Astrocyte (in vitro differentiated cells and primary cell): Measurements from ENCODE around the gene AMOTL1. TPM values are rescaled to one million over a fixed set of nuclear protein-coding genes. Genes with fewer than 3 reads are reported as not detected.
A peak's percentile ranks its signal among the peaks of the same experiment; 100 is the strongest.

Experiments used
- DNase-seq: peaks from one replicate; pipeline ENCODE4 v3.0.0-alpha.2; 2010; ENCODE audit warnings: low read depth
- FAIRE-seq: peaks from 2 replicates; lab custom pipeline; 2011; peaks lifted over from hg19 to GRCh38; lab: Jason Lieb, UNC
- H2AFZ ChIP-seq: 2 replicates; pipeline ENCODE4 v1.6.0; 2012; ENCODE audit warnings: low read depth, low read length, inconsistent platforms
- H3K27ac ChIP-seq: 2 replicates; pipeline ENCODE4 v1.5.1; 2011; ENCODE audit warnings: low read depth, low read length, inconsistent platforms
- H3K27me3 ChIP-seq: 2 replicates; pipeline ENCODE4 v1.6.0; 2011; ENCODE audit warnings: low read length, inconsistent platforms; ENCODE audit not compliant: insufficient read depth
- H3K36me3 ChIP-seq: 2 replicates; pipeline ENCODE4 v1.5.1; 2011; ENCODE audit warnings: low read length, inconsistent platforms; ENCODE audit not compliant: insufficient read depth
- H3K4me1 ChIP-seq: 2 replicates; pipeline ENCODE4 v1.5.1; 2011; ENCODE audit warnings: low read length, inconsistent platforms; ENCODE audit not compliant: insufficient read depth
- H3K4me2 ChIP-seq: 2 replicates; pipeline ENCODE4 v1.6.0; 2012; ENCODE audit warnings: low read length, inconsistent platforms
- H3K4me3 ChIP-seq: 2 replicates; pipeline ENCODE4 v1.5.1; 2011; ENCODE audit warnings: low read depth, mild to moderate bottlenecking, low read length, inconsistent platforms; ENCODE audit not compliant: insufficient read depth
- H3K79me2 ChIP-seq: 2 replicates; pipeline ENCODE4 v1.6.0; 2012; ENCODE audit warnings: mild to moderate bottlenecking, low read length, inconsistent platforms; ENCODE audit not compliant: insufficient read depth
- H3K9ac ChIP-seq: 2 replicates; pipeline ENCODE4 v1.6.0; 2012; ENCODE audit warnings: mild to moderate bottlenecking, low read length, inconsistent platforms
- H3K9me3 ChIP-seq: 2 replicates; pipeline ENCODE4 v1.5.1; 2012; ENCODE audit warnings: low read depth, mild to moderate bottlenecking, low read length, inconsistent platforms; ENCODE audit not compliant: insufficient read depth
- H4K20me1 ChIP-seq: 2 replicates; pipeline ENCODE4 v1.6.0; 2012; ENCODE audit warnings: low read length, inconsistent platforms; ENCODE audit not compliant: insufficient read depth
- H3K27ac Mint-ChIP-seq: one replicate; pipeline ENCODE4 v1.8.0; 2021; ENCODE audit warnings: mild to moderate bottlenecking, mixed read lengths; ENCODE audit not compliant: unreplicated experiment
- H3K27me3 Mint-ChIP-seq: one replicate; pipeline ENCODE4 v1.8.0; 2021; ENCODE audit warnings: low read depth, mixed read lengths; ENCODE audit not compliant: unreplicated experiment
- H3K36me3 Mint-ChIP-seq: one replicate; pipeline ENCODE4 v1.8.0; 2021; ENCODE audit warnings: low read depth, mixed read lengths; ENCODE audit not compliant: unreplicated experiment
- H3K4me1 Mint-ChIP-seq: one replicate; pipeline ENCODE4 v1.8.0; 2021; ENCODE audit warnings: low read depth, mixed read lengths; ENCODE audit not compliant: unreplicated experiment
- H3K4me3 Mint-ChIP-seq: one replicate; pipeline ENCODE4 v1.8.0; 2021; ENCODE audit warnings: mild to moderate bottlenecking, moderate library complexity, mixed read lengths; ENCODE audit not compliant: unreplicated experiment
- H3K9me3 Mint-ChIP-seq: one replicate; pipeline ENCODE4 v1.8.0; 2021; ENCODE audit warnings: mild to moderate bottlenecking, mixed read lengths; ENCODE audit not compliant: unreplicated experiment
- EZH2 ChIP-seq: IDR thresholded peaks from 2 replicates; pipeline ENCODE4 v1.6.1; 2012; ENCODE audit warnings: mild to moderate bottlenecking, low read length, inconsistent platforms; ENCODE audit not compliant: insufficient read depth
- total RNA-seq: library from RNA; stranded (reverse); gene quantifications from 2 replicates; pipeline ENCODE4 v1.2.1, GENCODE V29; 2021
- TF ChIP-seq, protein P1 (sequence below): IDR thresholded peaks from 2 replicates; pipeline ENCODE4 v1.5.1; 2011; ENCODE audit warnings: low read depth, mild to moderate bottlenecking, inconsistent platforms, low read length, moderate library complexity; ENCODE audit not compliant: insufficient read depth

AMOTL1 gene
- total RNA-seq, 1 donor from 2014 or later: 47.8 TPM

DNA sequence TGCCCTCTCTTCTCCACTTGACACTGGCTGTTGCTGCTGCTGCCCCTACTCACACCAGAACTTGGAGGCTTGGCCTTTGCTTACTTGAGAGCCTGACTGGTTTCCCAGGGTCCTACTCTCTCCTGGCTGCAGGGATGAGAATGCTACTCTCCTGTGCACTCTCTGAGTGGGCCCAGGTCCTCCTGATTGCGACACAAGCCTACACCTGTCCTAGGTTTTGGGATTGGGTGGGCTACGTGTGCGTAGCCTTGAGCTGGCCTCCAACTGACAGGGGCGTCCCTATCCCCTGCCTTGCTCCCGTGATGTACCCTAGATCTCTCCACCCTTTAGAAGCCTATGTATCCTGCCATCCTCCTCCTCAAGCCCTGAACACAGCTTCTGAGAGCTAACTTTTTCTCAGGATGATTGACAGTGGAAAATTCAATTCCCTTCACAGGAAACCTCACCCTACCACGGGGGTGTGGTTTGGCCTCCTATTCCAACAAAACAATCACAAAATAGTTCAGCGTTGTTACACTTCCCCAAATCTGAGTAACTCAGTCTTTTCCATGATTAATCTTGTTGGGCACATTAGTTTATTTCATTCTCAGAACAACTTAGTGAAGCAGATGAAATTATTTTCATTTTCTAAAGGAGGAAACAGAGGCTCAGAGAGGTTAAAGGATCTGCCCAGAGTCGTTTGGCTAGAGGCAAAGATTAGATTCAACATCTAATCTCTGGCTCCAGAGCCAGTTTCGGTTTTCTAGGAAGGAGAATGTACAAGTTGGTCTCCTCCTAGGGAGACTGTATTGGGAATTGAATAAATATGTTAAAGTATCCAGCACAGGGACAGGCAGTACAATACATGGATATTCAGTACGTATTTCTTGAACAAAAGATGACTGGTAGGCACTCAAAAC lies 17.6 kb upstream of the AMOTL1 start:
- H3K4me1 ChIP-seq: no peaks in the 10 kb centered on the region
- H3K9ac ChIP-seq: no peak overlapping the region
- H3K4me3 Mint-ChIP-seq: no peak overlapping the region
- no peak overlapping the region for H2AFZ ChIP-seq
- H3K27ac Mint-ChIP-seq: peak overlapping the region; percentile 9
- no peaks in the 10 kb centered on the region for H3K9me3 ChIP-seq
- H3K27me3 ChIP-seq: no peaks in the 10 kb centered on the region
- TF ChIP-seq EZH2: no peak
- TF ChIP-seq, protein P1, sequence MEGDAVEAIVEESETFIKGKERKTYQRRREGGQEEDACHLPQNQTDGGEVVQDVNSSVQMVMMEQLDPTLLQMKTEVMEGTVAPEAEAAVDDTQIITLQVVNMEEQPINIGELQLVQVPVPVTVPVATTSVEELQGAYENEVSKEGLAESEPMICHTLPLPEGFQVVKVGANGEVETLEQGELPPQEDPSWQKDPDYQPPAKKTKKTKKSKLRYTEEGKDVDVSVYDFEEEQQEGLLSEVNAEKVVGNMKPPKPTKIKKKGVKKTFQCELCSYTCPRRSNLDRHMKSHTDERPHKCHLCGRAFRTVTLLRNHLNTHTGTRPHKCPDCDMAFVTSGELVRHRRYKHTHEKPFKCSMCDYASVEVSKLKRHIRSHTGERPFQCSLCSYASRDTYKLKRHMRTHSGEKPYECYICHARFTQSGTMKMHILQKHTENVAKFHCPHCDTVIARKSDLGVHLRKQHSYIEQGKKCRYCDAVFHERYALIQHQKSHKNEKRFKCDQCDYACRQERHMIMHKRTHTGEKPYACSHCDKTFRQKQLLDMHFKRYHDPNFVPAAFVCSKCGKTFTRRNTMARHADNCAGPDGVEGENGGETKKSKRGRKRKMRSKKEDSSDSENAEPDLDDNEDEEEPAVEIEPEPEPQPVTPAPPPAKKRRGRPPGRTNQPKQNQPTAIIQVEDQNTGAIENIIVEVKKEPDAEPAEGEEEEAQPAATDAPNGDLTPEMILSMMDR: no peak
- H3K36me3 Mint-ChIP-seq: no peaks in the 10 kb centered on the region
- no peak overlapping the region for H3K27ac ChIP-seq
- DNase-seq: no peak
- H3K79me2 ChIP-seq: no peaks in the 10 kb centered on the region
- H4K20me1 ChIP-seq: no peaks in the 10 kb centered on the region
- no peaks in the 10 kb centered on the region for H3K9me3 Mint-ChIP-seq
- peaks cover 6% of the 10 kb centered on the region for H3K4me1 Mint-ChIP-seq
- H3K27me3 Mint-ChIP-seq: no peaks in the 10 kb centered on the region
- H3K36me3 ChIP-seq: no peaks in the 10 kb centered on the region
- no peak for FAIRE-seq
- no peak overlapping the region for H3K4me3 ChIP-seq
- no peak overlapping the region for H3K4me2 ChIP-seq

DNA sequence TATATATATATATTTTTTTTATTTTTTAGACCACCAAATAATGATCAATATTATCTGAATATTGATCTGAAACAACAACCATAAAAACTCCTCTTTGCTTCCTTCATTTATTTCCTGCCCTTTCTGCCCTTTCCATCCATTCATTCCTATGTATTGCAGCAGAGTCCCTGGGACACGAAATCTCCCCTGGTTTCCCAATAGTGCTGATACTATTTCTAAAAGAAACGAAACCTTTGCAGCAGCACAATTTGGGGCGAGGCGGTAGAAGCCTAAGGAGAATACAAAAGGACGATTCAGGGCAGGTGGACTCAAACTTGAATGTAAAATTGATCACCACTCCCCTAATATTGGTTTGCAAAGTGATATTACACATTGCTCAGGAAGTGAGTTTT lies 16.9 kb upstream of the AMOTL1 start:
- H3K27ac ChIP-seq: no peak overlapping the region
- no peak for DNase-seq
- TF ChIP-seq EZH2: no peak
- TF ChIP-seq, protein P1: no peak
- no peak overlapping the region for H3K4me2 ChIP-seq
- H3K27me3 ChIP-seq: no peaks in the 10 kb centered on the region
- no peaks in the 10 kb centered on the region for H3K9me3 Mint-ChIP-seq
- no peaks in the 10 kb centered on the region for H3K9me3 ChIP-seq
- no peaks in the 10 kb centered on the region for H3K36me3 ChIP-seq
- H3K9ac ChIP-seq: no peak overlapping the region
- H3K79me2 ChIP-seq: no peaks in the 10 kb centered on the region
- no peaks in the 10 kb centered on the region for H3K4me1 ChIP-seq
- H3K4me1 Mint-ChIP-seq: peaks cover 6% of the 10 kb centered on the region
- no peaks in the 10 kb centered on the region for H4K20me1 ChIP-seq
- H3K36me3 Mint-ChIP-seq: no peaks in the 10 kb centered on the region
- H3K27ac Mint-ChIP-seq: no peak overlapping the region
- no peaks in the 10 kb centered on the region for H3K27me3 Mint-ChIP-seq
- H2AFZ ChIP-seq: no peak overlapping the region
- FAIRE-seq: no peak
- no peak overlapping the region for H3K4me3 Mint-ChIP-seq
- H3K4me3 ChIP-seq: no peak overlapping the region

DNA sequence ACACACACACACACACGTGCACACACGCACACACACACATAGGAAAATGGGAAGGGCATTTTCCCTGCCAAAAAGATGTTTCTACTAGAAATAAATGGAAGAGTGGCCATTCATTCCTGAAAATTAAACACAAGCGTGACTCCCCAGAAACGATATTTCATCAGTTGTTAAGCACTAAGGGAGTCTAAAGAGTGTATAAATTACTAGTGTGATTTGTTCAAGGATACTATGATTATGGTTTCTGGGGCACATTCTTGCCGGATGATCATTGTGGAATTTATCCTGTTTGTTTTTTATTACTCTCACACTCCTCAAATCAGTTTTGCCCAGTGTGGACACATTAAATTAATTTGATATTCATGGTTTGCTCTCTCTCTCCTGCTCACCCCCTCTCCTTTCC lies 16.4 kb upstream of the AMOTL1 start:
- Histone ChIP-seq H3K9me3 (no peaks in the 10 kb centered on the region), H3K27me3 (no peaks in the 10 kb centered on the region), H3K36me3 (no peaks in the 10 kb centered on the region), H3K4me3 (no peak overlapping the region), H3K27ac (no peak overlapping the region), H3K4me1 (no peaks in the 10 kb centered on the region), H4K20me1 (no peaks in the 10 kb centered on the region), H3K9ac (no peak overlapping the region), H3K4me2 (peak overlapping the region; percentile 20), H2AFZ (no peak overlapping the region), H3K79me2 (no peaks in the 10 kb centered on the region)
- TF ChIP-seq, protein P1: no peak
- no peak for TF ChIP-seq EZH2
- Mint-ChIP-seq H3K4me1 (peaks cover 6% of the 10 kb centered on the region), H3K9me3 (no peaks in the 10 kb centered on the region), H3K36me3 (no peaks in the 10 kb centered on the region), H3K27ac (no peak overlapping the region), H3K27me3 (no peaks in the 10 kb centered on the region), H3K4me3 (peak overlapping the region; percentile 36)
- FAIRE-seq (peak; percentile 71), DNase-seq (no peak)
